ENCODE data around the gene LYL1. TPM values are rescaled to one million over a fixed set of nuclear protein-coding genes. Genes with fewer than 3 reads are reported as not detected.

The LYL1 gene
- total and polyA plus RNA-seq, 2 of the 4 experiments (the other 2 are of a cell fraction): 0.36 to 0.39 TPM

- H3K27ac ChIP-seq (ENCODE audit: insufficient read depth, low read length): no peak overlapping the region
- H3K23ac ChIP-seq (ENCODE audit: low read depth, low read length): no peak overlapping the region
- H2BK5ac ChIP-seq (ENCODE audit: low read depth, low read length, poor library complexity, severe bottlenecking): no peak overlapping the region
- H3K79me1 ChIP-seq (ENCODE audit: low read depth in 1 of 2, low read length in 2 of 2): peaks cover 10 to 83% of the 10 kb centered on the region in 2 experiments; a peak in 3 of 4 replicates
- no peak overlapping the region for H4K5ac ChIP-seq (ENCODE audit: low read depth, low read length)
- dilution Hi-C loops (cut with HindIII; ENCODE audit: low sequenced_read_pairs, unreplicated experiment): no loop called here
- H2BK120ac ChIP-seq (ENCODE audit: low read depth, low read length): no peak overlapping the region
- DNase-seq (no peak), ATAC-seq (ENCODE audit: low read depth) (no peak)
- H3K9me3 ChIP-seq (ENCODE audit: control insufficient read depth, insufficient read depth, low read length): no peaks in the 10 kb centered on the region
- H3K36me3 ChIP-seq (ENCODE audit: control insufficient read depth, insufficient read depth, low read length): peaks cover 14% of the 10 kb centered on the region
- no peak overlapping the region for H2AK5ac ChIP-seq (ENCODE audit: low read depth, low read length)
- H3K9ac ChIP-seq (ENCODE audit: low read depth, low read length): no peak overlapping the region
- ChIA-PET POLR2A (ENCODE audit: unreplicated experiment) (no interaction called here), CTCF (interaction anchor here (0.6 kb wide), 1 partner anchor 243 kb away, joined by 3 read pairs; no protein-coding TSS in a partner anchor)
- intact Hi-C loops (cut with micrococcal nuclease): no loop called here
- in situ Hi-C loops (cut with MboI; ENCODE audit: low sequenced_read_pairs): no loop called here
- no TSS peak for BruUV-seq (replicated peaks)
- no peak overlapping the region for H3K4me2 ChIP-seq (ENCODE audit: low read depth, low read length)
- WGBS, 2 experiments (ENCODE audit: extremely low coverage in 2 of 2, insufficient read length in 1 of 2): 100% methylated on average over 1 of the region's 6 CpGs; no CpG with 5 or more reads in 1 of the 2 experiments
- H3K4ac ChIP-seq (ENCODE audit: low read depth, low read length): no peak overlapping the region
- H2BK15ac ChIP-seq (ENCODE audit: low read depth, low read length): no peak overlapping the region
- no peak overlapping the region for H2AK9ac ChIP-seq (replicated peaks; ENCODE audit: low read depth, low read length, poor library complexity)
- no peaks in the 10 kb centered on the region for H3K27me3 ChIP-seq (ENCODE audit: control insufficient read depth, insufficient read depth, low read length)
- peaks cover 29% of the 10 kb centered on the region for H3K9me1 ChIP-seq (ENCODE audit: insufficient read depth, low read length)
- no peak overlapping the region for H4K8ac ChIP-seq (ENCODE audit: low read depth in 2 of 2, low read length in 2 of 2)
- H3K4me3 ChIP-seq (ENCODE audit: insufficient read depth, low read depth, low read length): no peak overlapping the region
- no peak overlapping the region for H3K56ac ChIP-seq (ENCODE audit: extremely low read depth, insufficient read depth, low read length)
- no peak overlapping the region for H2AFZ ChIP-seq (replicated peaks; ENCODE audit: low read length, poor library complexity)
- H3K14ac ChIP-seq (replicated peaks; ENCODE audit: low read depth, low read length): no peak overlapping the region
- peaks cover 13% of the 10 kb centered on the region; the same call in 1 of the 2 replicates for H3K4me1 ChIP-seq (ENCODE audit: control insufficient read depth, insufficient read depth, low read length)
- peaks cover 90% of the 10 kb centered on the region for H4K20me1 ChIP-seq (ENCODE audit: insufficient read depth, low read length)
- no peak for TF ChIP-seq POLR2A (IDR thresholded peaks at IDR 0.05; ENCODE audit: low read depth, low read length)
- no peak for TF ChIP-seq NFE2L2 (IDR thresholded peaks at IDR 0.05; ENCODE audit: low read depth, low read length)
- TF ChIP-seq SMC3 (IDR thresholded peaks at IDR 0.05; ENCODE audit: low read depth, low read length): no peak
- TF ChIP-seq MAFK (IDR thresholded peaks at IDR 0.05; ENCODE audit: low read depth, low read length): no peak
- TF ChIP-seq ELK1 (IDR thresholded peaks at IDR 0.05; ENCODE audit: borderline replicate concordance, low read depth, low read length): no peak
- TF ChIP-seq RCOR1 (IDR thresholded peaks at IDR 0.05; ENCODE audit: insufficient replicate concordance, low read length): no peak
- no peak for TF ChIP-seq FOS (IDR thresholded peaks at IDR 0.05; ENCODE audit: low read depth, low read length)
- no peak for TF ChIP-seq MAZ (IDR thresholded peaks at IDR 0.05; ENCODE audit: borderline replicate concordance, low read depth, low read length)
- no peak for TF ChIP-seq CEBPB (IDR thresholded peaks at IDR 0.05; ENCODE audit: low read depth, low read length)
- H2BK20ac ChIP-seq (ENCODE audit: low read depth, low read length): no peak overlapping the region
- no peak overlapping the region for H4K91ac ChIP-seq (ENCODE audit: insufficient read depth, low read depth, low read length)
- no peak overlapping the region for H3K18ac ChIP-seq (ENCODE audit: low read depth, low read length)
Observed at GRCh38 chr19:13127811-13128575, 25.3 kb upstream of the LYL1 start.
